H1 (cell line): ENCODE results near the gene CNGB1. TPM values are rescaled to one million over a fixed set of nuclear protein-coding genes. Genes with fewer than 3 reads are reported as not detected.

Experiments used
- BACH1 ChIP-seq: IDR thresholded peaks from 2 replicates; pipeline ENCODE4 v1.6.1; 2012; ENCODE audit warnings: low read length, improper control_type of control experiment
- CHD1 ChIP-seq: IDR thresholded peaks from 2 replicates; pipeline ENCODE4 v1.6.1; 2012; ENCODE audit warnings: low read depth, low read length, improper control_type of control experiment
- RNF2 ChIP-seq: fragments of 200-900, 300-1000 bp; sonication (generic); IDR thresholded peaks from 2 replicates; pipeline ENCODE4 v1.7.1; 2016; ENCODE audit warnings: borderline replicate concordance, low read depth, mild to moderate bottlenecking, antibody characterized with exemption, low read length; ENCODE audit not compliant: poor library complexity, severe bottlenecking; ENCODE audit errors: missing control alignments
- polyA plus RNA-seq, 7 experiments: library from polyadenylated mRNA; depleted of rRNA in 3 of 7; stranded (reverse) in 5 of 7; unstranded in 2 of 7; fragments of >200 nt in 5 of 7; fragments of 200-250 nt in 2 of 7; gene quantifications; 1 replicate in 5 of 7; 2 replicates in 1 of 7; 4 replicates in 1 of 7; pipeline versions ENCODE4 v1.2.1 to v1.2.3, GENCODE V29; 2011 to 2013; ENCODE audit warnings: missing spikeins in 2 of 7, mixed read lengths in 2 of 7
- total RNA-seq: library from RNA; stranded (reverse); fragmentation: NEBNext Ultra II Directional; extraction: Animal tissue kit (Norgen Biotek cat#: 25700); gene quantifications from 2 replicates; pipeline ENCODE4 v1.2.1, GENCODE V29; 2021

The CNGB1 gene
- total and polyA plus RNA-seq, 2 of the 8 experiments (the other 6 are each of a cell fraction or from before 2014, with no cell fraction given): not detected

GRCh38 chr16:57966986-57967385, 3.9 kb downstream of the CNGB1 start (continued):
- TF ChIP-seq BACH1 (no peak), CHD1 (no peak), RNF2 (no peak)
